Suppressor macrophage (primary cell): Measurements from ENCODE around the gene HS6ST2.

Experiments used
- DNase-seq, 4 experiments: peaks; one replicate each; pipeline ENCODE4 v3.0.0-alpha.2; 2020 to 2022

Gene HS6ST2

GRCh38 chrX:132671229-132671641, 287.2 kb downstream of the HS6ST2 start:
- DNase-seq = no peak

- no peak for DNase-seq
Measured at GRCh38 chrX:132669142-132669541, 289.3 kb downstream of the HS6ST2 start.

GRCh38 chrX:132668178-132668577, 290.3 kb downstream of the HS6ST2 start:
- peak; percentile 3 to 52 (median 42) for DNase-seq

- no peak for DNase-seq
Measured at GRCh38 chrX:132665676-132666075, 292.8 kb downstream of the HS6ST2 start.

GRCh38 chrX:132664273-132664672, 294.2 kb downstream of the HS6ST2 start:
- DNase-seq = no peak

- no peak for DNase-seq
Measured at GRCh38 chrX:132662844-132663243, 295.6 kb downstream of the HS6ST2 start.

GRCh38 chrX:132657876-132658275, 300.6 kb downstream of the HS6ST2 start:
- no peak for DNase-seq

- DNase-seq = no peak
Measured at GRCh38 chrX:132652871-132653270, 305.6 kb downstream of the HS6ST2 start.

- no peak for DNase-seq
Measured at GRCh38 chrX:132651421-132652086, 306.9 kb downstream of the HS6ST2 start.

- no peak for DNase-seq
Measured at GRCh38 chrX:132648895-132649294, 309.5 kb downstream of the HS6ST2 start.

- no peak for DNase-seq
Measured at GRCh38 chrX:132639446-132639845, 319.0 kb downstream of the HS6ST2 start.

GRCh38 chrX:132638313-132638712, 320.1 kb downstream of the HS6ST2 start:
- DNase-seq = no peak

GRCh38 chrX:132636080-132636479, 322.3 kb downstream of the HS6ST2 start:
- DNase-seq = peak in 1 of 4 experiments; percentile 9

GRCh38 chrX:132634521-132634920, 323.9 kb downstream of the HS6ST2 start:
- DNase-seq = no peak

- DNase-seq = peak; percentile 10 to 43 (median 28)
Measured at GRCh38 chrX:132631579-132632232, 326.7 kb downstream of the HS6ST2 start.

- DNase-seq = no peak
Measured at GRCh38 chrX:132624466-132624865, 334.0 kb downstream of the HS6ST2 start.

GRCh38 chrX:132623942-132624341, 334.5 kb downstream of the HS6ST2 start:
- no peak for DNase-seq

- DNase-seq = no peak
Measured at GRCh38 chrX:132623300-132623699, 335.1 kb downstream of the HS6ST2 start.

GRCh38 chrX:132622130-132622529, 336.3 kb downstream of the HS6ST2 start:
- peak in 1 of 4 experiments; percentile 3 for DNase-seq

GRCh38 chrX:132618810-132619209, 339.6 kb downstream of the HS6ST2 start:
- DNase-seq = no peak

- peak; percentile 44 to 68 (median 56) for DNase-seq
Measured at GRCh38 chrX:132615391-132616131, 342.9 kb downstream of the HS6ST2 start.

GRCh38 chrX:132614297-132614696, 344.1 kb downstream of the HS6ST2 start:
- no peak for DNase-seq

- no peak for DNase-seq
Measured at GRCh38 chrX:132613801-132614200, 344.6 kb downstream of the HS6ST2 start.
